Measurements from ENCODE around the gene C1QA. TPM values are rescaled to one million over a fixed set of nuclear protein-coding genes. Genes with fewer than 3 reads are reported as not detected.

The C1QA gene
- total RNA-seq, 1 donor from 2014 or later: not detected

DNA sequence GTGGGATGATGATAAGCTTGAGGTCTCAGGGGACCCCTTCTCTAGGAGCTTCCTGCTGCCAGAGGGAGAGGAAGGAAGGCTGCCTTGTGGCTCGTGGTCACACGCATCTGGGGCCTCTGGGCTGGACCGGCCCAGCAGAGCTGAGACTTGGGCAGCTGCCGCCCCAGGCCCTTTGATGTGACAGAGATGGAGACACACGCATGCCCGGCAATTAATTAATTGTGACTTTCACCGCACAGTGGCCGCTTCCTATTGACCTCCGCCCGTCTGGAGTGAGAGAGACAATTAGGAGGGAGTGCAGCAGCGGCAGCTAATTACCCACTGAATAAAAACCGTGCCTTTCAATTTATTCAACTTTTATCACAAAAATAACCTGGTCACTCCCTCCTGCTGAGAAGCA lies 16.6 kb upstream of the C1QA start:
- no peak for DNase-seq
- Mint-ChIP-seq H3K27me3 (no peaks in the 10 kb centered on the region), H3K27ac (no peak overlapping the region), H3K4me1 (no peaks in the 10 kb centered on the region), H3K9me3 (no peaks in the 10 kb centered on the region), H3K4me3 (no peak overlapping the region), H3K36me3 (ENCODE audit: low read depth) (no peaks in the 10 kb centered on the region)
- intact Hi-C loops (cut with micrococcal nuclease): no loop called here

DNA sequence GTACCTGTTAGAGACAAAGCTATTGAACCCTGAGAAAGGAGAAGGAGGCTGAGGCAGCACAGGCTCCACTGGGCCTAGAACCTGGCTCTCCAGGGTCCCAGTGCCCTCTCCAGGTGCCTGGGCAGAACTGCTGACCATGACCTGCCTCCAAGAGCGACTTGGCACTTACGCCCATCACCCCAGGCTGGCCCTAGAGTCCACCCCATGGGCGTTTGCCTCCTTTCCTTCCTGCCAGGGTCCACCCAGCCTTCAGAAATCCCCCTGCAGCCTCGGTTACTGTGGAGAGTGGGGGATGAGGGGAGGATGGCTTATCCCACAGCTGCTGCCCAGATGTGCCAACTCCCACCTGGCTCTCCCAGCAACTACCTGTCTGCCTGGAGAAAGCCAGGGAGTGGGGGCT lies 14.7 kb upstream of the C1QA start:
- H3K27ac Mint-ChIP-seq: no peak overlapping the region
- no peaks in the 10 kb centered on the region for H3K36me3 Mint-ChIP-seq (ENCODE audit: low read depth)
- no peaks in the 10 kb centered on the region for H3K4me1 Mint-ChIP-seq
- H3K27me3 Mint-ChIP-seq: peaks cover 2% of the 10 kb centered on the region
- H3K9me3 Mint-ChIP-seq: no peaks in the 10 kb centered on the region
- H3K4me3 Mint-ChIP-seq: no peak overlapping the region
- intact Hi-C loops (cut with micrococcal nuclease): no loop called here
- no peak for DNase-seq

DNA sequence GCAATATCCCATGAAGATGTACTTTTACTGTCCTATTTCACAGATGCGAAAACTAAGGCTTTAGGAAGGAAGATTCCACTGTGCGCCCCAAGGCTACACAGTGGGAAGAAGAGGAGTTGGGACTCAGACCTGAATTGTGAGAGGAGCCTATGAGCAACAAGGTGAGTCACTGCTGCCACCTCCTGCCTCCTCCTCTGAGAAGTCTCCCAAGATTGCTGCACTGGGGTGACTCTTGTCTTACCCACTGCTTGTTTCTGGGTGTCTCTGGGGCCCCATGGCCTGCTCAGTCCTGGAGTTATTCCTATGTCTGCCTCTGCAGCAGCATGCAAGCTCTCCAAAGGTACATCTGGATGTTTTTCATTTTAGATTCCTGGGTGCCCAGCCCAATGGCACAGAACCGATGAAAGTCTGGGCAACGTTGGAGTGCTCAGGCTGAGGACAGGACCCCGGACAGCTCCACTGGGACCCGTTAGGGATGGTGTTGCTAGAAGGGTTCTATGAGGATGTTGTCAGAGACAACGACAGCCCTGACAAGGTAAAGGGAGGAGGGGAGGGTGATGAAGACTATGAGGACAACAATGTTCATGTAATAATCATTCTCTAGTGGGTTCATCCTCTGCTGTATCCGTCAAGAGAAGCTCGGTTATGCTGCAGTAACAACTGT lies 11.0 kb upstream of the C1QA start:
- intact Hi-C loops (cut with micrococcal nuclease): no loop called here
- Mint-ChIP-seq H3K36me3 (ENCODE audit: low read depth) (no peaks in the 10 kb centered on the region), H3K27me3 (peaks cover 13% of the 10 kb centered on the region), H3K27ac (no peak overlapping the region), H3K9me3 (no peaks in the 10 kb centered on the region), H3K4me3 (no peak overlapping the region), H3K4me1 (no peaks in the 10 kb centered on the region)
- DNase-seq: no peak

- Mint-ChIP-seq H3K9me3 (no peaks in the 10 kb centered on the region), H3K4me3 (no peak overlapping the region), H3K27ac (no peak overlapping the region), H3K27me3 (peaks cover 13% of the 10 kb centered on the region), H3K36me3 (ENCODE audit: low read depth) (no peaks in the 10 kb centered on the region), H3K4me1 (no peaks in the 10 kb centered on the region)
- no peak for DNase-seq
- intact Hi-C loops (cut with micrococcal nuclease): no loop called here
These were observed 9.9 kb upstream of the C1QA start for GRCh38 chr1:22626237-22627157.

DNA sequence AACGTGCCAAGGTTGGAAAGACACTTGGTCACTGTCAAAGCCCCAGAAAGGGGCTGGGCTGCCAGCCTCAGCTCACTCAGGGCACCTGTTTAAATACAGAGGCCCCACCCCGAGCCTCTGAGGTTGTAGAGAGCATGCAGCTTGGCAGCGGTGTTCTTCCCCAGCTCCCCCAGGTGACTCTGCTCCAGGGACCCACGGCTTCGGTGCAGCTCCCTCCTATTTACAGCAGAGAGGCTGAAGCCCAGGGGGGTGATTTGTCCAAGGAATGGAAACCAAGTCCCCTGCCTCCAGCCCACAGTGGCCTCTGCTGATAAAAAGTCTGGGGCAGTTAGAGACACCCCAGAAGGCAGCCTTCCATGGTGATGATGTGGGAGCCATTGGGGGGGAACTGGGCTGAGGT lies 9.1 kb upstream of the C1QA start:
- intact Hi-C loops (cut with micrococcal nuclease): no loop called here
- H3K27me3 Mint-ChIP-seq: peaks cover 16% of the 10 kb centered on the region
- no peak overlapping the region for H3K27ac Mint-ChIP-seq
- no peaks in the 10 kb centered on the region for H3K36me3 Mint-ChIP-seq (ENCODE audit: low read depth)
- no peak overlapping the region for H3K4me3 Mint-ChIP-seq
- H3K4me1 Mint-ChIP-seq: no peaks in the 10 kb centered on the region
- H3K9me3 Mint-ChIP-seq: no peaks in the 10 kb centered on the region
- DNase-seq: no peak

DNA sequence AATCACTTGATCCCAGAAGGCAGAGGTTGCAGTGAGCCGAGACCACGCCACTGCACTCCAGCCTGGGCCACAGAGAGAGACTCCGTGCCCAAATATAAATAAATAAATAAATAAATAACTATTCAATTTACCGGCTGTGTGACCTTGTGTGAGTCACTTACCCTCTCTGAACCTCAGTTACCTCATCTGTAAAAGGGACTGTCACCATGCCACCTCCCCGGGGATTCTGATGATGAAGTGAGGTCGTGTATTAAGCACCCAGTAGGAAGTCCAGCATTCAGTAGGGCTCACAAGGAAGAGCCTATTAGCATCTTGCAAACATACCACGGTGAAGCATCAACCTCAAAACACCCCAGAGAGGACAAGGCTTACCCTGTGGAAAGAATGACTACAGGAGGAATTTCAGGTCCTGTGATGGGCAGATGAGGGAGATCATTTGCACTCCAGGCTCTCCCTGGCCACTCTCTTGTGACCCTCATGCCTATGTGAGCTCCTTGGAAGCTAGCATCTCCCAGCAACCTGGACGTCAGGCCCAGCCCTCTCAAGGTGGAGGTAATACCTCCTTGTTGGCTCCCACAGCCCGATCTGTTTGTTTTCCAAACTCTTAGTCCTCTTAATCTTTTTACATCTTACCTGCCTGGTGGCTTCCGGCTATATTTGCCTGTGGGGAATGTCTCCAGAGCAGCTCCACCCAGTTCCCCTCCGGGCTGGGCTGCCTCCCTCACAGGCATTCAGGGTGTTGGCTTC lies 7.6 kb upstream of the C1QA start:
- intact Hi-C loops (cut with micrococcal nuclease): no loop called here

GRCh38 chr1:22629886-22630285 lies 6.5 kb upstream of the C1QA start:
- H3K36me3 Mint-ChIP-seq (ENCODE audit: low read depth): no peaks in the 10 kb centered on the region
- peaks cover 19% of the 10 kb centered on the region for H3K27me3 Mint-ChIP-seq
- intact Hi-C loops (cut with micrococcal nuclease): no loop called here
- H3K4me3 Mint-ChIP-seq: no peak overlapping the region
- no peaks in the 10 kb centered on the region for H3K9me3 Mint-ChIP-seq
- no peaks in the 10 kb centered on the region for H3K4me1 Mint-ChIP-seq
- DNase-seq: no peak
- no peak overlapping the region for H3K27ac Mint-ChIP-seq

More for the DNA sequence above, 7.6 kb upstream of the C1QA start:
- no peak overlapping the region for H3K27ac Mint-ChIP-seq
- H3K9me3 Mint-ChIP-seq: no peaks in the 10 kb centered on the region
- peaks cover 19% of the 10 kb centered on the region for H3K27me3 Mint-ChIP-seq
- no peak for DNase-seq
- H3K4me1 Mint-ChIP-seq: no peaks in the 10 kb centered on the region
- no peak overlapping the region for H3K4me3 Mint-ChIP-seq
- no peaks in the 10 kb centered on the region for H3K36me3 Mint-ChIP-seq (ENCODE audit: low read depth)

- intact Hi-C loops (cut with micrococcal nuclease): no loop called here
- no peaks in the 10 kb centered on the region for H3K4me1 Mint-ChIP-seq
- DNase-seq: no peak
- no peak overlapping the region for H3K27ac Mint-ChIP-seq
- no peaks in the 10 kb centered on the region for H3K36me3 Mint-ChIP-seq (ENCODE audit: low read depth)
- no peaks in the 10 kb centered on the region for H3K9me3 Mint-ChIP-seq
- H3K27me3 Mint-ChIP-seq: peaks cover 12% of the 10 kb centered on the region
- no peak overlapping the region for H3K4me3 Mint-ChIP-seq
These were observed 2.5 kb upstream of the C1QA start for GRCh38 chr1:22633697-22634463.

DNA sequence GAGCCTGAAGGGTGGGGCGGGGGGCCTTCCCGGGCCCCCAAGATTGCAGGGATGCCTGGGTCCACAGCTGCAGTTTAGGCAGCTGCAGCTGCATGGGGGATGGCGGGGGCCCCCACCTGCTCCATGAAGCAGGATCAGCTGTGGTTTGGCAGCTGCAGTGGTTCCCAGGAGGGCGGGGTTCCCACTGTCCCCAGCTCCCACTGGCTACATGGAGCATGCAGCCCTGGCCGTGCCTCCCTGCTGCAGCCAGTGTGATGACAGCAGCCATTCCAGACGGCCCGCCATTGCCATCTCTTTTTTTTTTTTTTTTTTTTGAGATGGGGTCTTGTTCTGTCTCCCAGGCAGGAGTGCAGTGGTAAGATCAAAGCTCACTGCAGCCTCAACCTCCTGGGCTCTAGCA lies 992 bp upstream of the C1QA start:
- no peaks in the 10 kb centered on the region for H3K4me1 Mint-ChIP-seq
- peaks cover 6% of the 10 kb centered on the region for H3K27me3 Mint-ChIP-seq
- intact Hi-C loops (cut with micrococcal nuclease): no loop called here
- no peak overlapping the region for H3K4me3 Mint-ChIP-seq
- H3K9me3 Mint-ChIP-seq: no peaks in the 10 kb centered on the region
- no peak overlapping the region for H3K27ac Mint-ChIP-seq
- DNase-seq: no peak
- H3K36me3 Mint-ChIP-seq (ENCODE audit: low read depth): no peaks in the 10 kb centered on the region

- Mint-ChIP-seq H3K27me3 (peaks cover 3% of the 10 kb centered on the region), H3K9me3 (no peaks in the 10 kb centered on the region), H3K27ac (no peak overlapping the region), H3K4me1 (no peaks in the 10 kb centered on the region), H3K36me3 (ENCODE audit: low read depth) (no peaks in the 10 kb centered on the region), H3K4me3 (no peak overlapping the region)
- no peak for DNase-seq
- intact Hi-C loops (cut with micrococcal nuclease): no loop called here
These were observed 499 bp downstream of the C1QA start for GRCh38 chr1:22636927-22637326.

GRCh38 chr1:22637907-22638445 lies 1.5 kb downstream of the C1QA start:
- intact Hi-C loops (cut with micrococcal nuclease): no loop called here

DNA sequence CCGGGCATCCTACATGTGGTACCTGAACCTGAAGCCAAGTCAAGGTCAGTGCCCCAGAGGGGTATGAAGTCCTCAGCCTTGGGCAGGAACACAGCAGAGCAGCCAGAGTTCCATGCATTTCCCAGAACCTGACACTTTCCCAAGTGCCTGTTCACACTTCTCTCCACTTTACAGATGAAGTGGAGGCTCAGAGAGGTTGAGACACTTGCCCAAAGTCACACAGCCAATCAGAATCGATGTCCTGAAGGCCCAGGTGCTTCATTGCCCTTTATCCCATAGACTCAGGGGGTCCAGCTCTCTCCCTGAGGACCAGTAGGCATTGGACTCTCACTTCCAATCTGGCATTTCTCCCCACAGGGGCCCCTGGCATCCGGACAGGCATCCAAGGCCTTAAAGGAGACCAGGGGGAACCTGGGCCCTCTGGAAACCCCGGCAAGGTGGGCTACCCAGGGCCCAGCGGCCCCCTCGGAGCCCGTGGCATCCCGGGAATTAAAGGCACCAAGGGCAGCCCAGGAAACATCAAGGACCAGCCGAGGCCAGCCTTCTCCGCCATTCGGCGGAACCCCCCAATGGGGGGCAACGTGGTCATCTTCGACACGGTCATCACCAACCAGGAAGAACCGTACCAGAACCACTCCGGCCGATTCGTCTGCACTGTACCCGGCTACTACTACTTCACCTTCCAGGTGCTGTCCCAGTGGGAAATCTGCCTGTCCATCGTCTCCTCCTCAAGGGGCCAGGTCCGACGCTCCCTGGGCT lies 2.2 kb downstream of the C1QA start:
- H3K27ac Mint-ChIP-seq: no peak overlapping the region
- no peak overlapping the region for H3K4me3 Mint-ChIP-seq
- H3K9me3 Mint-ChIP-seq: no peaks in the 10 kb centered on the region
- H3K4me1 Mint-ChIP-seq: no peaks in the 10 kb centered on the region
- no peaks in the 10 kb centered on the region for H3K36me3 Mint-ChIP-seq (ENCODE audit: low read depth)
- intact Hi-C loops (cut with micrococcal nuclease): no loop called here
- H3K27me3 Mint-ChIP-seq: peaks cover under 1% of the 10 kb centered on the region
- no peak for DNase-seq

More at GRCh38 chr1:22637907-22638445, 1.5 kb downstream of the C1QA start:
- DNase-seq: no peak
- Mint-ChIP-seq H3K27ac (no peak overlapping the region), H3K27me3 (peaks cover 3% of the 10 kb centered on the region), H3K4me1 (no peaks in the 10 kb centered on the region), H3K9me3 (no peaks in the 10 kb centered on the region), H3K36me3 (ENCODE audit: low read depth) (no peaks in the 10 kb centered on the region), H3K4me3 (no peak overlapping the region)

DNA sequence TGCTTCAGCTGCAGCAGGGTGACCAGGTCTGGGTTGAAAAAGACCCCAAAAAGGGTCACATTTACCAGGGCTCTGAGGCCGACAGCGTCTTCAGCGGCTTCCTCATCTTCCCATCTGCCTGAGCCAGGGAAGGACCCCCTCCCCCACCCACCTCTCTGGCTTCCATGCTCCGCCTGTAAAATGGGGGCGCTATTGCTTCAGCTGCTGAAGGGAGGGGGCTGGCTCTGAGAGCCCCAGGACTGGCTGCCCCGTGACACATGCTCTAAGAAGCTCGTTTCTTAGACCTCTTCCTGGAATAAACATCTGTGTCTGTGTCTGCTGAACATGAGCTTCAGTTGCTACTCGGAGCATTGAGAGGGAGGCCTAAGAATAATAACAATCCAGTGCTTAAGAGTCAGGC lies 2.9 kb downstream of the C1QA start:
- Mint-ChIP-seq H3K36me3 (ENCODE audit: low read depth) (no peaks in the 10 kb centered on the region), H3K4me3 (no peak overlapping the region), H3K27me3 (no peaks in the 10 kb centered on the region), H3K4me1 (no peaks in the 10 kb centered on the region), H3K9me3 (no peaks in the 10 kb centered on the region), H3K27ac (no peak overlapping the region)
- intact Hi-C loops (cut with micrococcal nuclease): no loop called here
- no peak for DNase-seq

Measured in activated CD4-positive, alpha-beta T cell treated with anti-CD3 and anti-CD28 coated beads, Interleukin-2, amount 10 ng/mL, durations not matched to agents 24 days and 14 days (primary cell).